GM19438 (cell line): ENCODE data around the gene SYNE3.

Source experiments
- ATAC-seq: cut with Tn5 transposase; IDR thresholded peaks from one replicate; pipeline ENCODE4 v1.9.1; 2021; ENCODE audit warnings: low read depth; ENCODE audit not compliant: unreplicated experiment

Gene SYNE3

DNA sequence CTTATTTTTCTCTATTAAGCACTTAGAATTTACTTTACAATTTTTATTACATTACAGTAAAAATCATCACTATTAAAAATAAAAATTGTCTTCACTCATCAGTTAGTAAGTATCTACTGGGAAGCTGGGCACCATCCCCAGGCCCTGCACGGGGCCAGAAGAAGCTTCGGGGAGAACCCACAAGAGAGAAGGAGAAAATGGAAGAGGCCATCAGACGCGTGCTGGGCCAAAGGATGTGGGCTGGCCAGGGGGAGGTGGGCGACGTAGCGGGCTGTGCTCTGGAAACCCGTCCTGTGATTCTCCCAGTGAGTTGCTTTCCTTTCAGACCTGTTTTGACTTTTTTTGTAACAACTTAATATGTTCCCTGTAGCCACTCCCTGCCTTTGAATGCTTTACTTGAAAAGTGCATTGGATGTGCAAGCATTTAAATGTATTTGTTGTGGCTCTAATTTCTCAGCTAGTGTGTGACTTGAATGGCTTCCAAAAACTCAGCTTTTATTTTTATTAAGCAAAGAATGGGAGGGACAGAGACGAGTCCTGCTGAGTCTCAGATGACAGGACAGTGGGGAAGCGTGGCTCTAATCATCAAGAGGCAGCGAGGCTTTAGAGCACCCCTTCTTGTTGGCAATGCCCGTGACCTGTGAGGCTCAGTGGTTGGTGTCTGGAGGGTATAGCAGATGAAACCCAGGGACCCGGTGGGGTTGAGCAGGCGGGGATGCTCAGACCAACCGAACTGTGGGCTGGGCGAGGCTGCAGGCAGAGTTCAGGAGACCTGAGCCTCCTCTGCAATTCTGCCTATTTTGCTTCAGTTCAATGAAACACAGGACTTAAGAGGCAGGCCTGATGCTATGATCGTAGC, 38.8 kb downstream of the SYNE3 start:
- ATAC-seq, result no peak

DNA sequence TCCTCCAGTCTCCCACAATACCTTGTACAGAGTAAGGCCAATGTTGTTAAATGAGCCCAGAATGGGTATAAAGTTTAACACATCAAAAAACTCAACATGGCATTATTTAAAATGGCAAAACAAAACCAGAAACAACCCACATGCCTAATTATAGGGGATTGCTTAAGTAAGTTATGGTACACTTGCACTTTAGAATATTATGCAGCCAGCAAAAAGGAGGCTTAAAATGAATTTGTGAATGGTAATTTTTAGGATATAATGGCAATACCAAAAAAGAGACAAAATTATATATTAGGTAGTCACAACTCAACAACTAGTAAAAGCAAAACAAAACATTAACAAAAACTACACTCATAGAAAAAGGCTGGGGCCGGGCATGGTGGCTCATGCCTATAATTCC, 39.7 kb downstream of the SYNE3 start:
- ATAC-seq, result no peak

DNA sequence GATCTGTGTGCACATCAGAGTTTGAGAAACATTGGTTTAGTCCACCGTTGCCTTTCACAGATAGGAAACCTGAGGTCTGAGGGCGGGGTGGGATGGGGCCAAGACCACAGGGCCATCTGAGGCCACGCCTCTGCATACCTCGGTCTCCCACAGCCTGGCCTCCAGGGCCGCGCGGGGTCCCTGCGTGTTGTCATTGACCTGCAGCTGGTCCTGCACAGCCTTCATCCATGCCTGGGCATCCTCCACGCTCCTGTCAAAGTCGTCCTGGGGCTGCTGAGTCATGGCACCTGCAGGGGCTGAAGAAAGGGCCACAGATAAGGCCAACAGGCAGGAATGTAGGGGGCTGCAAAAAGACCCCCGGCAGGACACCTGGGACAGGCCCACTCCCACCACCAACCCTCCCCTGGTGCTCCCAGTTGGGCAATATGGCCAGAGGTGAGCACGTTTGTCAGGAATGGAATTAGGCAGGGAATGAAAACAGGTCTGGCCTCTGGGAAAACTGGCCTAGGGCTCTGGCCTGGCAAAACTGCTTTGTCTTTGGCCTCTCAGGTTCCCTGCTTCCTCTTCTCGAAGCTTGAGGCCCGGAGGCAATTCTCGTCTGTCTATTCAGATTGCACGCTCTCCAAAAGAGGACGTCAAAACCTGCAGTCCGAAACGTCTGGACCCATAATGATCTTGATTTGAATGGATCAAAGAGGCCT, 40.8 kb downstream of the SYNE3 start:
- no peak for ATAC-seq

DNA sequence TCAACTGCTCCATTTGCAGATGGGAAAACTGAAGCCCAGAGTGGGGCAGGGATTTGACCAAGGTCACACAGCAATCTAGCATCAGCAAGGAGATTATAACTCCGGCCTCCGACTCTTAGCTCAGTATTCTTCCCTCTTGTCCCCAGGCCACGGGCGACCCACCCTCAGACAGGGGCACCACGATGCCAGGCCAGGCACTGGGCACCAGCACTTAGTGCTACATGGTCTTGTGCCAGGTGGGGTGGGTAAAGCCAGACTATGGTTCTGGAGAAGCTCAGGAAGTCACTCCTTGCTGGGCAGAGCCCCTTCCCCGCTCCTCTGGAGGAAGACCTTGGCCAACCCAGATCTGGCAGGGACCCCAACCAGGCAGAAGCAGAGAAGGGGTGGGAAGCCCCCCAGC, 41.5 kb downstream of the SYNE3 start:
- ATAC-seq, result no peak

DNA sequence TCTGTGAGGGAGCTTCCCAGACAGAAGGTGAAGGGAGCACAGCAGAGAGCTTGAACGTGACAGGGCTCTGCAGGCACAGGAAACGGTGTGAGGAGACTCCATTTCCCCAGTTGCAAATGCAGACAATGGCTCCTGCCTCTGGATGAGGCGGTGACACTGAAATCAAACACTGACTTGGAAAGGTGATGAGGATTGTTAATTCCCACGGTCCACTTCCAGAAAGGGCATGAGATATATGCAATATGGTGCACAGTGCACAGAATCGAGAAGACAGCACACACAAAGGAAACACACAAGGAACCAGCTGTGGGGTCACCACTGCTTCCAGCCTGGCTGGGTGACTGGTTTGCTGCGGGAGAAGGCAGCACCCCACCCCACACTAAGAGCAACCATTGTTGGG, 42.0 kb downstream of the SYNE3 start:
- ATAC-seq, result no peak

DNA sequence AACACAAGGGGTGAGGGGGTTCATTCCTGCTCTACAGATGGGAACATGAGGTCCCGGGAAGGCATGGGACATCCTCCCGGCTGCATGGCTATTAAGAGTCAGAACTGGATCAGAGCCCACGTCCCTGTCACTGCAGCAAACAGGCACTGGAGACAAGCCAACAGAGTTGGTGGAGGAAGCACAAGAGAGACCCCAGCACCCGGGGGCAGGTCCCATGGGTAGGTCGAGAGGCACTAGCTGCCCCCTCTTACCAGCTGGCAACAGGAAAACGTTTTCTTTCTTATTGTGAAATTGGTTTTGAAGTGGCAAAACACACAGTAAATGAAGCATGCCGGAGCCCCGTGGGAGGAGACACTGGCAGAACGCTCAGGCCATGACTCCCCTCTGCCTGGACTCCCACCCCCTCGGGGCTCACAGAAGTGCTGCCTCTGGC, 43.6 kb downstream of the SYNE3 start:
- no peak for ATAC-seq

DNA sequence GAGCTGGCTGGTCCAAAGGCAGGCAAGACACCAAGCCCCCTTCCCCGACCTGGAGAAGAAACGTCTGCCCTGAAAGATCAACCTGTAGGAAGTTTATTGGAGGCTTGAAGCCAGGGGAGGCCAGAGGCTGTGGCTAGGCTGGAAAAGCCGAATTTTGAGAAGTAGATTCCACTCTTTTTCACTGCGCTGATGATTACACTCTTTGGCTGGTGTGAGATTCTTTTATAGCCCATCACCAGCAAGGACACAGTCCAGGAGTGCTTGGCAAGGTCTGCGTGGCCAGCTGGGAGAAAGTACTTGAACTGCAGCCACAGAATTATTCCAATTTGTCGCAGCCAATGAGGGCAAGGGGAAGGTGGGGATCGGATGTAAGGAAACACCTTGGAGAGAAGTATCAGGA, 45.0 kb downstream of the SYNE3 start:
- ATAC-seq, result no peak

DNA sequence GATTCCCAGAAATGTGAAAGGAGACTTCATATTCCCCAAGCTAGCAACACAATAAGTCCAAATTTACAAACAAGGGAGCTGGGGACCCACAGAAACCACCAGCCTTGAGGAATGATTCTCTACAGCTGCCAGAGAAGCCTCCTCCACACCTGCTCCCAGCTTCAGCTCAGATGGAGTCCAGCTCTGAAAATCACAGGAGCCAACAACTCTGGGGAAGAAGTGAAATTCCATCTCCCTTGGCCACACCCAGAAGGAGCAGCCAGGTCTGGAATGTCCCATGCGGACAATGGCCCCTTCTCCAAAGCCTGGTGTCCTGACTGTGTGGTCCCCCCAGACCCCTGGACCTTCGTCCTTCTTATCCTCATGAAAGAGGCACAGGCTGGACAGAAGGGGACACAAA, 45.4 kb downstream of the SYNE3 start:
- ATAC-seq, result no peak

DNA sequence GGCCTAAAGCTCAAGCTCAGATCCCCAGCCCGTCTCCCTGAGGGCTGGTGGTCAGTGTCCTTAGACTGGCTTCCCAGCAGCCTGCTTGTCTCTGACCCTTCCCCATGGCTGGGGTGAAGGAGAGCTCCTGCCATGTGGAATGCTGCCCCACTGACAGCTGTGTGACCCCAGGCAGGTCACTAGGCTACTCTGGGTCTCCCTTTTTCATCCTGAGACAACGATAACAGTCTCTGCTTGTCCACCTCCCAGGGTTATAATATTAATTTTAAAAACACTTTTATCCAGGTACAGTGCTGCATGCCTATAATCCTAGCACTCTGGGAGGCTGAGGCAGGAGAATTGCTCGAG, 47.3 kb downstream of the SYNE3 start:
- no peak for ATAC-seq

DNA sequence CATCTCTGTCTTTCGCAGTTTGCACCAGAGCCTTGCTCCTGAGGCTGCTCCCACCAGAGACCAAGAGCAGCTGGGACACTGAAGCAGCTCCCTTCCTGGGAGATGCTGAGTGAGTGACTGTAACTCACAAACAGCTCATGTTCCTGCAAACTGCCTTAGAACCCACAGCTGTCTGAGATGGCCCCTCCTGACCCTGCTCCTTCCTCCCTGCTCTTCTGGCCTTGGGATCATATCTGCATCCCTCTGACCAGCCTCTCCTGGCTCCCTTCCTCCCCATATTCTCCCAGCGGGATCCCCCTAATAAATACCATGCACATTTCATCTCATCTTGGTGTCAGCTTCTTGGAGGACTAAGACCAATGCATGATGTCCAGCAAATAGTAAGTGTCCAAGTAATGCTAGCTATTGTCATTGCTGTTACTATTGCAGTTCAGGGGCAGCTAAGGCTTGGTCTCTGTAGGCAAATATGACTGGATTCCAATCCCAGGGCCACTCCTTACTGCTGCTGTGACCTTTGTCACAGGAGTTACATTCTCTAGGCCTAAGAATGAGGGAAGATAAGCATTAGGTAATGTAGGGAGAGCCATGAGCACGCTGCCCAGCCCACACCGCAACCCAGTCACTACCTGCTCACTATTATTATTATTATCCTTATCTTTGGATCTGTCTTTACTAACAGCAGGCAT, 47.9 kb downstream of the SYNE3 start:
- no peak for ATAC-seq

DNA sequence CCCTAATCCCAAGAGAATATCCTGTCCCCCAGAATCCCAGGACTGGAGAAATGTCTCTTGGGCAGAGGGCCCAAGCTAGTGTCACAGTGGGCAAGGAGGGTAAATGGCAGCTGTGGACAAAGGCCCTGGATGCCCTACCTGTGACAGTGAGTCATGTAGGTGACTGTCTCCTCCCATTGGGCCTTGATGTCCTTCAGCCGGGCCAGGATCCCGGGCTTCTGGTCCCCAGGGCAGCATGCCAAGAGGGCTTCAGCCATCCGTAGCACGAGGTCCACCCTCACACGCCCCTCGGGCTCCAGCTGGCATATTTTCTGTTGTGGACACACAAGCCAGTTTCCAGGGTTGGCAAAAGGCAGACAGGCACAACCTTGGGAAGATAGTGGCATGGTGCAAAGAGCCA, 48.8 kb downstream of the SYNE3 start:
- ATAC-seq, result no peak

DNA sequence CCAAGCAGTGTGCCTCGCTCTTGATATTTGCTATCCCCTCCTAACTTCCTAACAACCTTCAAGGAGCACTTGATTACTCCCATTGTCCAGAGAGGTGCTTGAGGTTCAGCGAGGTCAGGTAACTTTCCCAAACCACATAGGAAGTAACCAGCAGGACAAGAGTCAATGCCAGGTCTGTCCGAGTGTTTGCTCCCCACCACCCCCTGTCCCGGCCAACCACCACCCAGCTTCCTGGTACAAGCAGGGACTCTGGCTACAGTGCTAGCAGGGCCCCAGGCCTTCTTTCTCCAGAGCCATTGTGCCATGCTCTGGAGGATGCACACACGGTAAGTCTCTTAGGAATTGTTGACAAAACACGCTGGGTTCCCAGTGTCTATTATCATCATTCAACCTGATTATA, 49.2 kb downstream of the SYNE3 start:
- ATAC-seq, result no peak
